GM12872 (cell line): ENCODE results near the gene HBA2.

ENCODE experiments used
- CTCF ChIP-seq: IDR thresholded peaks from 3 replicates; pipeline ENCODE4 v1.5.1; 2011; ENCODE audit warnings: low read depth, mild to moderate bottlenecking, low read length, moderate library complexity; ENCODE audit not compliant: insufficient read depth

HBA2 gene

GRCh38 chr16:188674-189073 lies 16.0 kb downstream of the HBA2 start:
- TF ChIP-seq CTCF, result peak; percentile 46; the same call in 2 of the 3 replicates

GRCh38 chr16:189604-190186 lies 17.0 kb downstream of the HBA2 start:
- no peak for TF ChIP-seq CTCF

DNA sequence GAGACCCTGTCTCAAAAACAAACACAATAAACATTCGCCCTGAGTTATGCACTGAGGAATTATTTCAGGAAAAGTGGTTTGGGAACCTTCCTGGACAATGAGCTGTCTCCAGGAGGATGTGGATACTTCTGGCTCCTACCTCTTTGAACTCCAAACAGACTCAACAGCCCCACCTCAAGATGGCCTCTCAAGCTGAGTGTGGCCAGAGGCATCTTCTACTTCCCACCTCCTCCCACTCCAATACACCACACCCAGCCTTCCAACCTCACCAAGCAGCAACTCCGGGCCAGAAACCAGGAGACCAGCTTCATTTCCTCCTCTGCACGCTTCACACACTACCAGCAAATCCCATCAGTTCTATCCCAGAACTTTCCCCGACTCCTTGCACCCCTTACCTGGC lies 19.2 kb downstream of the HBA2 start:
- no peak for TF ChIP-seq CTCF

DNA sequence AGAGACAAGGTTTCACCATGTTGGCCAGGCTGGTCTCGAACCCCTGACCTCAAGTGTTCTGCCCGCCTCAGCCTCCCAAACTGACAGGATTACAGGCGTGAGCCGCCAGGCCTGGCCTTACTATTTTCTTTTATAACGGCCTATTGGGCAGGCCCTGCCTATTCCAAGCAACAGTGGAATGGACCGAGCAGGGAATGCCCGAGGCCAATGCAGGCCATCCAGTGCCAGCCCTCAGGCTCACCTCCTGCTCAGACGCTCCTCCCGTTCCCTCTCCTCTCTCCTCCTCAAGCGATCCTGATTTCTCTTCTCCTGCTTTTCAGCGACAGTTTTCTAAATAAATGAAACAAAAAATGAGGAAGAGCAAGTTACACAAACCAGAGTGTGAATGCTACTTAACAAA lies 20.0 kb downstream of the HBA2 start:
- TF ChIP-seq CTCF, result no peak

DNA sequence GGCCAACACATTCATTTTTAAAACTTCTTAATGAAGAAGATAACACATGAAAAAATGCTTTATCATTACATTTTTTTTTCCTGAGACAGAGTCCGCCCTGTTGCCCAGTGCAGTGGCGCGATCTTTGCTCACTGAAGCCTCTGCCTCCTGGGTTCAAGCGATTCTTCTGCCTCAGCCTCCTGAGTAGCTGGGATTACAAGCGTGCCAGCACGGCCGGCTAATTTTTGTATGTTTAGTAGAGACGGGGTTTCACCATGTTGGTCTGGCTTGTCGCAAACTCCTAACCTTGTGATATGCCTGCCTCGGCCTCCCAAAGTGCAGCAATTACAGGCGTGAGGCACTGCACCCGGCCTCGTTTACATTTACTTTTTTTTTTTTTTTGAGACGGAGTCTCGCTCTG lies 20.8 kb downstream of the HBA2 start:
- no peak for TF ChIP-seq CTCF

DNA sequence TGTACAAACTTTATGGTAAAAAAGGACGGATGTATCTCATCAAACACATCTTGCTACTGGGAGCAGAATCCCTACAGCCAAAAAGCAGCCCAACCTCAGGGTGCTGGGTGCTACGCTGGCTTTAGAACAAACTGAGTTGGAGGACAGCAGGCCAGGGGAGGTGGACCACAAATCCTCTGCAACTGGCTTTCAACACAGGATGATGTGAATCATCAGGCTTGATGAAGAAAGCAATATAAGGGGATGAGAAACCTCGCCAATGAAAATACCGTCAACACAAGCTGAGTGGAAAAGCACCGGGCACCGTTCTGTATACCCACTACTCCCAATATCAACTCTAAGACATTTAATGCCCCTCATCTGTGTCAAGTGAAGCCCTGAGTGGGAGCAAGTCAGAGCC lies 21.8 kb downstream of the HBA2 start:
- TF ChIP-seq CTCF, result no peak

GRCh38 chr16:200388-200787 lies 27.7 kb downstream of the HBA2 start:
- TF ChIP-seq CTCF, result no peak

DNA sequence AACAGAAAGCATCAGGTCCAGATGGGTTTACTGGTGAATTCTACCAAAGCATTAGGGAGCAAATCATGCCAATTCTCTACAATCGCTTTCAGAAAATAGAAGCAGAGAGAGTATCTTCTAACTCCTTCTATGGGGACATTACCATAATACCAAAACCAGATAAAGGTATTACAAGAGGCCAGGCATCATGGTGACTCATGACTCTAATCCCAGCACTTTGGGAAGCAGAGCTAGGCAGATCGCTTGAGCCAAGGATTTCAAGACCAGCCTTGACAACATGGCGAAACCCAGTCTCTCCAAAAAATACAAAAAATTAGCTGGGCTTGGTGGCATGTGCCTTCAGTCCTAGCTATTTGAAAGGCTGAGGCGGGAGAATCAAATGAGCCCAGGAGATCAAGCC lies 30.6 kb downstream of the HBA2 start:
- TF ChIP-seq CTCF, result no peak
